ENCODE results near the gene DAW1. TPM values are rescaled to one million over a fixed set of nuclear protein-coding genes. Genes with fewer than 3 reads are reported as not detected.

DAW1 gene
- total and polyA plus RNA-seq, 10 of the 15 experiments (the other 5 are each of a cell fraction or from before 2014, with no cell fraction given), result 0.04 TPM; not detected in 9

DNA sequence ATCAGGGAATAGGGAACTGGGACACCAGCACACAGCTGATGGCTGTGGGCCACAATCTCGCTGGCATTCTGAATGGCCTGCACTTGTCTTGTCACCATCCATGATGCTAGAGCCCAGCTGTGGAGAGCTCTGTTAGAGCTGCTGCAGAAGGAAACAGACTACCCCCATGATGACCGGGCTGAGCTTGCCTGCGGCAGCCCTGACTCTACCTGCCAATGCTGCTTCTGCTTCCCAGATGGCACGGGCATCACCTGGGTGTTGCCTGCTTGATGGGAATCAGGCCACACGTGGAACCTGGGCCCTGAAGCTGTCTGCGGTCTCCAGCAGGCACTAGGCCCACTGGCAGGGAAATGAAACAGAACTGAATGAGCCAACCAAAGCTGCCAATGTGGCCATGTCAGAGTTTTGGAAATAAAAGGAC, 11.2 kb upstream of the DAW1 start:
- no TSS peak for BruUV-seq (replicated peaks)
- Histone ChIP-seq H3K27me3 (replicated peaks in 1 of 2; ENCODE audit: control insufficient read depth in 2 of 2, insufficient read depth in 2 of 2, low read length in 1 of 2) (no peaks in the 10 kb centered on the region), H3K36me3 (ENCODE audit: control insufficient read depth in 2 of 2, insufficient read depth in 2 of 2, low read length in 1 of 2) (no peaks in the 10 kb centered on the region), H4K20me1 (ENCODE audit: control insufficient read depth, insufficient read depth) (no peaks in the 10 kb centered on the region), H3K4me3 (no peak overlapping the region), H3K79me2 (ENCODE audit: control insufficient read depth, insufficient read depth, low read length) (no peaks in the 10 kb centered on the region), H3K4me2 (ENCODE audit: control insufficient read depth, insufficient read depth) (no peak overlapping the region), H3K9ac (ENCODE audit: control insufficient read depth, insufficient read depth, low read length) (no peak overlapping the region), H3K27ac (ENCODE audit: control insufficient read depth, insufficient read depth) (no peak overlapping the region), H3K9me3 (replicated peaks; ENCODE audit: control insufficient read depth, insufficient read depth, low read length) (no peaks in the 10 kb centered on the region; the same call in 2 of the 3 replicates), H3K4me1 (ENCODE audit: control insufficient read depth, insufficient read depth, low read length) (no peaks in the 10 kb centered on the region), H2AFZ (ENCODE audit: control insufficient read depth, low read depth, low read length) (no peak overlapping the region)
- RAD21 ChIA-PET (ENCODE audit: unreplicated experiment), result interaction anchor here (0.8 to 5.8 kb wide), 18 partner anchors 13 to 454 kb away, joined by 3 to 92 read pairs (median 4); partner anchors contain the start of gene CCL20
- FAIRE-seq, result no peak
- DNase-seq (ENCODE audit: low read depth, low spot score), result no peak
- in situ Hi-C loops (cut with MboI) (no loop called here), intact Hi-C loops (cut with micrococcal nuclease; ENCODE audit: unreplicated experiment) (loop anchor here (5.0 kb wide), 1 partner anchor 48 kb away; the partner anchor contains the start of gene CCL20)
- CTCF ChIA-PET, result interaction anchor here (0.8 to 6.4 kb wide), 25 partner anchors 9 to 454 kb away, joined by 3 to 387 read pairs (median 9); partner anchors contain the start of gene CCL20
- 51% methylated on average over 6 of the region's 6 CpGs for WGBS (ENCODE audit: insufficient coverage, insufficient replicate concordance, low lambda C conversion rate, missing lambda C conversion rate)
- POLR2A ChIA-PET, result interaction anchor here (0.8 to 2.5 kb wide), 5 partner anchors 76 to 380 kb away, joined by 3 to 8 read pairs (median 3); no protein-coding TSS in a partner anchor
- SMC1A ChIA-PET (ENCODE audit: uncharacterized antibody, unreplicated experiment), result interaction anchor here (0.9 to 6.6 kb wide), 21 partner anchors 9 to 455 kb away, joined by 3 to 133 read pairs (median 7); partner anchors contain the start of gene CCL20
- TF ChIP-seq, protein P1, sequence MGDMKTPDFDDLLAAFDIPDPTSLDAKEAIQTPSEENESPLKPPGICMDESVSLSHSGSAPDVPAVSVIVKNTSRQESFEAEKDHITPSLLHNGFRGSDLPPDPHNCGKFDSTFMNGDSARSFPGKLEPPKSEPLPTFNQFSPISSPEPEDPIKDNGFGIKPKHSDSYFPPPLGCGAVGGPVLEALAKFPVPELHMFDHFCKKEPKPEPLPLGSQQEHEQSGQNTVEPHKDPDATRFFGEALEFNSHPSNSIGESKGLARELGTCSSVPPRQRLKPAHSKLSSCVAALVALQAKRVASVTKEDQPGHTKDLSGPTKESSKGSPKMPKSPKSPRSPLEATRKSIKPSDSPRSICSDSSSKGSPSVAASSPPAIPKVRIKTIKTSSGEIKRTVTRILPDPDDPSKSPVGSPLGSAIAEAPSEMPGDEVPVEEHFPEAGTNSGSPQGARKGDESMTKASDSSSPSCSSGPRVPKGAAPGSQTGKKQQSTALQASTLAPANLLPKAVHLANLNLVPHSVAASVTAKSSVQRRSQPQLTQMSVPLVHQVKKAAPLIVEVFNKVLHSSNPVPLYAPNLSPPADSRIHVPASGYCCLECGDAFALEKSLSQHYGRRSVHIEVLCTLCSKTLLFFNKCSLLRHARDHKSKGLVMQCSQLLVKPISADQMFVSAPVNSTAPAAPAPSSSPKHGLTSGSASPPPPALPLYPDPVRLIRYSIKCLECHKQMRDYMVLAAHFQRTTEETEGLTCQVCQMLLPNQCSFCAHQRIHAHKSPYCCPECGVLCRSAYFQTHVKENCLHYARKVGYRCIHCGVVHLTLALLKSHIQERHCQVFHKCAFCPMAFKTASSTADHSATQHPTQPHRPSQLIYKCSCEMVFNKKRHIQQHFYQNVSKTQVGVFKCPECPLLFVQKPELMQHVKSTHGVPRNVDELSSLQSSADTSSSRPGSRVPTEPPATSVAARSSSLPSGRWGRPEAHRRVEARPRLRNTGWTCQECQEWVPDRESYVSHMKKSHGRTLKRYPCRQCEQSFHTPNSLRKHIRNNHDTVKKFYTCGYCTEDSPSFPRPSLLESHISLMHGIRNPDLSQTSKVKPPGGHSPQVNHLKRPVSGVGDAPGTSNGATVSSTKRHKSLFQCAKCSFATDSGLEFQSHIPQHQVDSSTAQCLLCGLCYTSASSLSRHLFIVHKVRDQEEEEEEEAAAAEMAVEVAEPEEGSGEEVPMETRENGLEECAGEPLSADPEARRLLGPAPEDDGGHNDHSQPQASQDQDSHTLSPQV (IDR thresholded peaks at IDR 0.05), result no peak
- 0 out of 2 replicates have a peak, but pooled peaks have one; percentile 30 for TF ChIP-seq IKZF1 (conservative IDR thresholded peaks at IDR 0.05)
- no peak for TF ChIP-seq HDAC6 (IDR thresholded peaks at IDR 0.05; ENCODE audit: unreplicated experiment)
- peak; percentile 36; the same call in 1 of the 2 replicates for TF ChIP-seq SPI1 (IDR thresholded peaks at IDR 0.05; ENCODE audit: borderline replicate concordance, insufficient read depth, low read depth, low read length)
- TF ChIP-seq, protein P2, sequence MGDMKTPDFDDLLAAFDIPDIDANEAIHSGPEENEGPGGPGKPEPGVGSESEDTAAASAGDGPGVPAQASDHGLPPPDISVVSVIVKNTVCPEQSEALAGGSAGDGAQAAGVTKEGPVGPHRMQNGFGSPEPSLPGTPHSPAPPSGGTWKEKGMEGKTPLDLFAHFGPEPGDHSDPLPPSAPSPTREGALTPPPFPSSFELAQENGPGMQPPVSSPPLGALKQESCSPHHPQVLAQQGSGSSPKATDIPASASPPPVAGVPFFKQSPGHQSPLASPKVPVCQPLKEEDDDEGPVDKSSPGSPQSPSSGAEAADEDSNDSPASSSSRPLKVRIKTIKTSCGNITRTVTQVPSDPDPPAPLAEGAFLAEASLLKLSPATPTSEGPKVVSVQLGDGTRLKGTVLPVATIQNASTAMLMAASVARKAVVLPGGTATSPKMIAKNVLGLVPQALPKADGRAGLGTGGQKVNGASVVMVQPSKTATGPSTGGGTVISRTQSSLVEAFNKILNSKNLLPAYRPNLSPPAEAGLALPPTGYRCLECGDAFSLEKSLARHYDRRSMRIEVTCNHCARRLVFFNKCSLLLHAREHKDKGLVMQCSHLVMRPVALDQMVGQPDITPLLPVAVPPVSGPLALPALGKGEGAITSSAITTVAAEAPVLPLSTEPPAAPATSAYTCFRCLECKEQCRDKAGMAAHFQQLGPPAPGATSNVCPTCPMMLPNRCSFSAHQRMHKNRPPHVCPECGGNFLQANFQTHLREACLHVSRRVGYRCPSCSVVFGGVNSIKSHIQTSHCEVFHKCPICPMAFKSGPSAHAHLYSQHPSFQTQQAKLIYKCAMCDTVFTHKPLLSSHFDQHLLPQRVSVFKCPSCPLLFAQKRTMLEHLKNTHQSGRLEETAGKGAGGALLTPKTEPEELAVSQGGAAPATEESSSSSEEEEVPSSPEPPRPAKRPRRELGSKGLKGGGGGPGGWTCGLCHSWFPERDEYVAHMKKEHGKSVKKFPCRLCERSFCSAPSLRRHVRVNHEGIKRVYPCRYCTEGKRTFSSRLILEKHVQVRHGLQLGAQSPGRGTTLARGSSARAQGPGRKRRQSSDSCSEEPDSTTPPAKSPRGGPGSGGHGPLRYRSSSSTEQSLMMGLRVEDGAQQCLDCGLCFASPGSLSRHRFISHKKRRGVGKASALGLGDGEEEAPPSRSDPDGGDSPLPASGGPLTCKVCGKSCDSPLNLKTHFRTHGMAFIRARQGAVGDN (IDR thresholded peaks at IDR 0.05), result 0 out of 2 replicates have a peak, but pooled peaks have one; percentile 24
- ATAC-seq, result peak; percentile 11; the same call in 2 of the 3 replicates

Data from GM12878 (cell line).